Kidney (tissue), 14 donors: ENCODE measurements around the gene NFIA. TPM values are rescaled to one million over a fixed set of nuclear protein-coding genes. Genes with fewer than 3 reads are reported as not detected.
A peak's percentile ranks its signal among the peaks of the same experiment; 100 is the strongest.

ENCODE experiments used
- DNase-seq, 5 donors: peaks; one replicate each; pipeline ENCODE4 v3.0.0-alpha.2; 2013 to 2020
- FAIRE-seq: peaks from 2 replicates; lab custom pipeline; 2012; peaks lifted over from hg19 to GRCh38; lab: Jason Lieb, UNC
- H3K27ac ChIP-seq, 2 donors: one replicate each; pipeline ENCODE4 v1.7.0; 2013; ENCODE audit warnings: low read depth in 2 of 2, low read length in 2 of 2, inconsistent platforms in 1 of 2
- H3K27me3 ChIP-seq: one replicate; pipeline ENCODE4 v1.7.1; 2013; ENCODE audit warnings: low read length, inconsistent platforms; ENCODE audit not compliant: control insufficient read depth, insufficient read depth
- H3K36me3 ChIP-seq, 3 donors: one replicate each; pipeline versions ENCODE4 v1.7.0 to v1.7.1; 2013; ENCODE audit warnings: low read length in 3 of 3, control low read depth in 1 of 3, inconsistent platforms in 1 of 3; ENCODE audit not compliant: insufficient read depth in 3 of 3, control insufficient read depth in 2 of 3
- H3K4me1 ChIP-seq, 3 donors: one replicate each; pipeline versions ENCODE4 v1.7.0 to v1.7.1; 2013; ENCODE audit warnings: low read length in 3 of 3, inconsistent platforms in 1 of 3, low read depth in 1 of 3; ENCODE audit not compliant: control insufficient read depth in 2 of 3, insufficient read depth in 2 of 3
- H3K4me3 ChIP-seq, 3 donors: one replicate each; pipeline versions ENCODE4 v1.7.0 to v1.8.1; 2013; ENCODE audit warnings: low read length in 3 of 3, control low read depth in 1 of 3, inconsistent platforms in 1 of 3
- H3K9ac ChIP-seq, 3 donors: one replicate each; pipeline versions ENCODE4 v1.7.0 to v1.7.1; 2013; ENCODE audit warnings: low read length in 3 of 3, control low read depth in 1 of 3, inconsistent platforms in 1 of 3
- H3K9me3 ChIP-seq, 3 donors: one replicate each; pipeline versions ENCODE4 v1.7.0 to v1.7.1; 2013; ENCODE audit warnings: low read length in 3 of 3, control low read depth in 1 of 3, inconsistent platforms in 1 of 3; ENCODE audit not compliant: control insufficient read depth in 2 of 3, insufficient read depth in 1 of 3
- CTCF ChIP-seq: IDR thresholded peaks from 3 replicates; pipeline ENCODE4 v1.5.1; 2012; ENCODE audit warnings: mild to moderate bottlenecking, moderate library complexity, borderline replicate concordance; ENCODE audit not compliant: insufficient read depth; ENCODE audit errors: extremely low read depth
- intact Hi-C: fragments of 100-400 bp; cut with DNase I; formaldehyde crosslinking; loops from one replicate; pipeline ENCODE4 v1.11.1; 2022
- polyA plus RNA-seq: library from polyadenylated mRNA; stranded (reverse); fragments of 350-450 nt; fragmentation: Illumina TruSeq; extraction: RNeasy Lipid Tissue Mini Kit (QIAGEN cat#74804); gene quantifications from one replicate; pipeline ENCODE4 v1.2.3, GENCODE V29; 2014; ENCODE audit warnings: low read depth, low replicate concordance; ENCODE audit not compliant: insufficient read depth
- total RNA-seq: library from RNA; stranded (reverse); fragmentation: NEBNext Ultra II Directional; extraction: Animal tissue kit (Norgen Biotek cat#: 25700); gene quantifications from one replicate; pipeline ENCODE4 v1.2.1, GENCODE V29; 2021
- donor health status: control.
- donor health status: control.
- donor health status: control.
- donor health status: control.
- donor health status: control.
- donor health status: DM: yes; HTN: yes; CAD: no.
- donor health status: Normal renal cell carcinoma (clear cell type).

Gene NFIA
- total and polyA plus RNA-seq, 2 donors from 2014 or later = 4.8 to 87.5 TPM

GRCh38 chr1:61254634-61255357 is 172.4 kb downstream of the NFIA start:
- peak overlapping the region; percentile 28 to 79 for H3K27ac ChIP-seq
- H3K9ac ChIP-seq = peak overlapping the region in 1 of 3 donors; percentile 8
- TF ChIP-seq CTCF = no peak
- no peak for FAIRE-seq
- H3K9me3 ChIP-seq = no peaks in the 10 kb centered on the region
- peaks cover 3 to 11% (median 6%) of the 10 kb centered on the region in 3 donors for H3K4me1 ChIP-seq
- H3K36me3 ChIP-seq = no peaks in the 10 kb centered on the region
- intact Hi-C loops = no loop called here
- H3K4me3 ChIP-seq = peak overlapping the region; percentile 8 to 42 (median 40)
- no peaks in the 10 kb centered on the region for H3K27me3 ChIP-seq
- peak in 3 of 5 donors; percentile 40 to 94 (median 71) for DNase-seq

- intact Hi-C loops = no loop called here
- no peak for DNase-seq
- no peak for TF ChIP-seq CTCF
- no peak for FAIRE-seq
- H3K27me3 ChIP-seq = no peaks in the 10 kb centered on the region
- H3K9ac ChIP-seq = peak overlapping the region in 1 of 3 donors; percentile 8
- no peaks in the 10 kb centered on the region for H3K9me3 ChIP-seq
- peak overlapping the region; percentile 28 to 79 for H3K27ac ChIP-seq
- H3K36me3 ChIP-seq = no peaks in the 10 kb centered on the region
- H3K4me1 ChIP-seq = peaks cover 3 to 11% (median 6%) of the 10 kb centered on the region in 3 donors
- peak overlapping the region in 2 of 3 donors; percentile 40 to 42 for H3K4me3 ChIP-seq
These were observed 173.0 kb downstream of the NFIA start for GRCh38 chr1:61255358-61255703.

- FAIRE-seq (no peak), DNase-seq (no peak)
- Histone ChIP-seq H3K9ac (no peak overlapping the region), H3K4me3 (no peak overlapping the region), H3K9me3 (no peaks in the 10 kb centered on the region), H3K36me3 (no peaks in the 10 kb centered on the region), H3K4me1 (peaks cover 0 to 2% (median 0%) of the 10 kb centered on the region in 3 donors), H3K27me3 (no peaks in the 10 kb centered on the region), H3K27ac (no peak overlapping the region)
- intact Hi-C loops = no loop called here
- TF ChIP-seq CTCF = no peak
These were observed 177.2 kb downstream of the NFIA start for GRCh38 chr1:61259379-61260148.
